ENCODE measurements around the gene MAP6D1. TPM values are rescaled to one million over a fixed set of nuclear protein-coding genes. Genes with fewer than 3 reads are reported as not detected.

Gene MAP6D1
- total RNA-seq, result 0.48 TPM
- long read RNA-seq, result 0 reads

DNA sequence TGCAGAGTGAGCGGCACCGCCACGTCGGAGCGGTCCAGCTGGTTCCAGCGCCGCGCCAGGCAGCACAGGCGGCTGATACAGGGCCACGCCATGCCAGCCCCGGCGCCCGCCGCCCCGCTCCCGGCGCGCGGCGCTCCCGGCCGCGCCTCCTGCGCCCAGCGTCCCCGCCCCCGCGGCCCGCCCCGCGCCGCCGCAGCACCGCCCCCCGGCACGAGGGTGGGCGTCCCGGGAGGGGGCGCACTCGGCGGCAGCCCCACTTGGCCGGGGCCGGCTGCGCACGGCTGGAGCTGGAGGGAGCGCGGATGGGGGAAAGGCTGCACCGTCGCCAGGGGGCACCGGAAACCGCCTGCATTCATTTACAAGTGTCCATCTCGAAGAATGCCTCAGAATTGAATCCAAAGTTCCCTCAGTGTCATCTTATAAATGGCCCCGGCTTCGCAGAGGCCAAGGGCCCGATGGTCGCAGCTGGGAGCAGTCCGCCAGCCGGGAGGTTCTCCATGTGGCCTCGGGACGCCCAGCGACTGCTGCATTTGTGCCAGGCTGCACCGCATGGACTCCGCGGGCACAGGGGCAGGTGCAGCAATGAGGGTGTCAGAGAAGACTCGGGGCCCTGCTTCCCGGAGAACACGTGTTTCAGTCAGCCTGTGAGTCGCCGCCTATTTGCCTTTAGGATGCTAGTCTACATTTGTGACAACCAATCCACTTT is at the start of gene MAP6D1:
Gene MAP6D1 (minus strand): TSS at position 122 of the 706 bp plus-strand sequence. CDS start 30 bp downstream, at position 92.
- no peak for DNase-seq (ENCODE audit: low spot score)

DNA sequence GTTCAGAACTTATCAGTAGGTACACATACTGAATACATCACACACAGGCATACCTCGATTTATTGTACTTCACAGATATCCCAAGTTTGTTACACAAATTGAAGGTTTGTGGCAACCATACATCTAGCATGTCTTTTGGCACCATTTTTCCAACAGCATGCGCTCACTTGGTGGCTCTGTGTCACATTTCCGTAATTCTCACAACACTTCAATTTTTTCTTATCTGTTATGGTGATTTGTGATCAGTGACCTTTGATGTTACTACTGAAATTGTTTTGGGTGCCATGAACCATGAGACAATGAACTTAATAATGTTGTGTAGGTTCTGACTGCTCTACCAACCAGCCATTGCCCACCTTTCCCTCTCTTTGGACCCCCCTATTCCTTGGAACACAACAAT is 48.5 kb upstream of the MAP6D1 start:
- DNase-seq (ENCODE audit: low spot score), result no peak

DNA sequence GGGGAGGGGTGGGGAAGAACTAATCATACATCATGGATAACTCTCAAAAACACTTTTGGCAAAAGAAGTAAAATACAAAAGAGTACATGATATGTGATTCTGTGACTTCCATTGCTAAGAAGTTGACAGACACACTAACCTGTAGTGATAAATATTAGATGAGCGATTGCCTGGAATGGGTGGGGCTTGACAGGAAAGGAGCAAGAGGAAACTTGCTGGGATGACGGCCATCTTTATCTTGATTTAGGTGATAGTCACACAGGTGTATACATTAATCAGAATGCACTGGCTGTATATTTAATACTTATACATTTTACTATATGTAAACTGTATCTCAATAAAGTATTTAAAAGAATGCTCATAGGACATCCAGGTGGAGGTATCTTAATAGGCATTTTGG is 46.2 kb upstream of the MAP6D1 start:
- DNase-seq (ENCODE audit: low spot score), result no peak

DNA sequence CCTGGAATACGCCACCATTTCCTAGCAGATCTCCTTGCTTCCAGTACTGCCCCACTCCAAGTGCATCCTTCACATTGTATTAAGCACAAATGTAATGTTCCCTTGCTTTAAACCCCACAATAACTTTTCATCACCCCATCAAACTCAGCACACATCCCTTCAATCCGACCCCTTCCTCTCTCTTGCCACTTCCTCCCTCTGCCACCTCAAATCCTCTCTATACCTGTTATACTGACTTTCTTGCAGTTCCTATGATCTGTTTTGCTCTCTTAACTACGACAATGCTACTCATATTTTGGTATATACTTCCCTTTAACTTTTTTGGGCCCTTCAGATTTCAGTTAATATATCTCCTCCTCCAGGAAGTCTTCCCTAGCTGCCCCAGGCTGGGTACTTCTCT is 45.2 kb upstream of the MAP6D1 start:
- no peak for DNase-seq (ENCODE audit: low spot score)

DNA sequence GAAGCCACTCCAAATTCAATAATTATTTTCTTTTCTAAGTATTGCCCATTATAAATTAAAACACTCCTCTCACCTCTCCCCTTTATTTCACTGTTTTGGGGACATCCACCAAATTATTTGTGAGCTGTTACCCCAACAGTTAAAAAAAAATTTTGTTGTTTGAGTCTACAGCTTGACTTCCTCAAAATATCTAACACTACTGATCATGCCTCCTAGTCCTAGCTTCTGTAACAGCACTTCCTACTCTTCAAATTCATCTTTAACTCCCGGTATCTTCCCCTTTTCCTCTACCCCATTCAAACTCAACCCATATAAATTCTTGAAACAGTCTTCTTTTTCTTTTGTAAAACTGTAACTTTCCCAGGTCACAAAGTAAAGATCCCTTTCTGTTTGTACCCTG is 43.4 kb upstream of the MAP6D1 start:
- no peak for DNase-seq (ENCODE audit: low spot score)

DNA sequence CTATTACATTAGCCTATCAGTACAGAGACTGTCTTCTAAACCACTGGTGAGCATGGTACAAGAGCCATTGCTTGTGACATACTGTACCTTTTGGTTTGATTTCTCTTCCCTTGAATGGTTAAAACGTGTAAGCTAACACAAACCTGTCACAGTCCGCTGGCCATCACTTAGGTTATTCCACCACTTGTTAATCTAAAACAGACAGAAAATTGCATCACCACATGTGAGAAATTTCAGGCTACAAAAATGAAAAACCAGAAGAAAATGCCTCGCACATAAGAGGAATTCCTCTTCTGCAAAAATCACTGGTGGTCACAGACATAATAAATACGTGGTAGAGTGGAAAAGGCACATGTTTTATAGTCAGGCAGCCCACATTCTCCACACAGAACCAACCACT is 37.2 kb upstream of the MAP6D1 start:
- no peak for DNase-seq (ENCODE audit: low spot score)

DNA sequence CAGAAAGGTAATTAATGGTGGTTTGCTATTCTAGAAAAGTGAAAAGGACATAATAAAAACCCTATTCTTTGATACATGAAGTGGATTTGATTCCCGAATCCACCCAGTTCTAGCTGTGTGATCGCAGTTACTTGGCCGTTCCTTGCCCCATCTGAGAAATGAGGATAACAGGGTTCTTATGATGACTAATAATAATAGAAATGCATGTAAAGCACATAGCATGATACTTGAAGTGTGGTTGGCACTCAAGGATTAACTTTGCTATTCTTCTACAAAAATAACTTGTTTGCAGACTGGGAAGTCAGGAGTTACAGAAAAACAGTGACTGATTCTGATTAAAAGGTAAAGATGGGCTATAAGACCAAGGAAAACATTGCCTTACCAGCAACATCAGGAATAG is 32.5 kb upstream of the MAP6D1 start:
- no peak for DNase-seq (ENCODE audit: low spot score)

DNA sequence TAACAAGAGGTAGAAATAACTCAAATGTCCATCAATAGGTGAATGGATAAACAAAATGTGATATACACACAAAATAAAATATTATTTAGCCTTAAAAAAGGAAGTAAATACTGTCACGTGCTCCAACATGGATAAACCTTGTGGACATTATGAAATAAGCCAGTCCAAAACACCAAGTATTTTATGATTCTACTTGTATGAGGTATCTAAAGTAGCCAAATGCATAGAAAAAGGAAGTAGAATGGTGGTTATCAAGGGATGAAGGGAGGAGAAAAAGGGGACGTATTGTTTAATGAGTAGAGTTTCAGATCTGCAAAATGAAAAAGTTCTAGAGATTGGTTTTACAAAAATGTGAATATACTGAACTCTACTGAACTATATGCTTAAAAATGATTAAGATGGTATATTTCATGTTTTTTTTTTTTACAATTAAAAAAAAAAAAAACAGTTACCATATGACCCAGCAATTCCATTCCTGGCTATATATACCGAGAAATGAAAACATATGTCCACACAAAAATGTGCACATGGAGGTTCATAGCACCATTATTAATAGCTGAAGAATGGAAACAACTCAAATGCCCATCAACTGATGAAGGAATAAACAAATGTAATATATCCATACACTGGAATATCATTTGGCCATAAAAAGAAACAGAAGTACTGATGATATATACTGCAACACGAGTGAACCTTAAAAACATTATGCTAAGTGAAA is 29.1 kb upstream of the MAP6D1 start:
- no peak for DNase-seq (ENCODE audit: low spot score)

DNA sequence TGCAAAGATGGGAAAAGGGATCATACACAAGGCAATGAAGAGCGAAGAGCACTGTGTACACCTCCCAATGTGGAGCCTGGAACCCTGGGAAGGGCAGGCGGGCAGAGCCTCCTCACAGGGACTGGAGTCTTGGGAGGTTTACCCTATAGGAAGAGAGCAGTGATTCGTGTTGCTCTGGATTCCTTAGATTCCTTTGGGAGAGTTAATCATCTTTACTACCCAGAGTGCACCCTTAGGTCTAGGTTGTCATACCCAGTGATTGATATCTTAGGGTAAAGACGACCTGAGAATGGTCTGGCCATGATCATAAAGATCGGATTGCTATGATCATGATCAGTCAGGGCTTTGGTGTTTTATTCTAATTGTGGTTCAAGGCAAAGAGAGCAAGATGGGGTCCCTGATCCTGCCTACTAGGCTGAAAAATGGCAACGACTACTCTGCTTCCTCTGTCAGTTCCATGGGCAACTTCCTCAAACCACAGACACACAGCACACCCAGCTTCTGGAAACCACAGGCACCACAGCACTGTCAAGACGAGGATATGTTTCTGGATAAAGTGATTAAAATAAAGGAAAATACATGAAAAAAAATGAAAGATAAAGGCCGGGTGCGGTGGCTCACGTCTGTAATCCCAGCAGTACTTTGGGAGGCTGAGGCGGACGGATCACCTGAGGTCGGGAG is 20.4 kb upstream of the MAP6D1 start:
- DNase-seq (ENCODE audit: low spot score), result no peak

DNA sequence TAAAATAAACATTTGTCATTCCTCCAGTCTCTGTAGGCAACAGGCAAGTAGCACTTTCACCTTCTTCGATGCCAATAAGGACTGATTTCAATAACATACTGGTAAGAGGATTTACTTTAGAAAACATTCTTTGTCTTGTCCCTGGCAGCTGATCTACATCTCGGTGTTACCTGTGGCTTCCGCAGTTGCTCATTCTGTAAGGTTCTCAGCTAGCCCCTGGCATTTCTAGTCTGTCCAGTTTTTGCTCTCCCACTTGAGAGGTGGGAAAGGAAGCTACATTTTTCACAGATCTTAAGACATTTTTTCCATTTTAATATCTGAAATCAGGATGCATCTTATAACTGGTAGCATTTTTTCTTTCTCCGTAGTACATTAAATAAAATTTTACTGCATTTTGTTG is 19.7 kb upstream of the MAP6D1 start:
- DNase-seq (ENCODE audit: low spot score), result no peak

DNA sequence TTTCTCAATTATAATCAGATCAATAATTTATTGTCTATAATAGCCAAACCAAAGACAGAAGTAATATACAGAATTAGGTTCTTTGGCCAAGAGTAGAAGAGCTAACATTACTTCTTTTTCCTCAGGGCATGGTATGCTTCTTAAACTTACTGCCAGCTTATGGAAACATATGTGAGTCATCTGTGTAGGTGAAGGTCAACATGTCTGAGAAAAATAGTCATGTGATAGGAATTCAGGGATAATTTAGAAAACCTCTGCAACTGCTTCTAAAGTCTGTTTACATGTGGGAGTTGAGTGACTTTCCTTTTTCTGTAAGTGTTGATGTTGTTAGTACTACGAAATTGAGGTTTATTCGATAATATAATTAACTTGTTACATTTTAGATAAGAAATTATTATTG is 19.2 kb upstream of the MAP6D1 start:
- DNase-seq (ENCODE audit: low spot score), result no peak

DNA sequence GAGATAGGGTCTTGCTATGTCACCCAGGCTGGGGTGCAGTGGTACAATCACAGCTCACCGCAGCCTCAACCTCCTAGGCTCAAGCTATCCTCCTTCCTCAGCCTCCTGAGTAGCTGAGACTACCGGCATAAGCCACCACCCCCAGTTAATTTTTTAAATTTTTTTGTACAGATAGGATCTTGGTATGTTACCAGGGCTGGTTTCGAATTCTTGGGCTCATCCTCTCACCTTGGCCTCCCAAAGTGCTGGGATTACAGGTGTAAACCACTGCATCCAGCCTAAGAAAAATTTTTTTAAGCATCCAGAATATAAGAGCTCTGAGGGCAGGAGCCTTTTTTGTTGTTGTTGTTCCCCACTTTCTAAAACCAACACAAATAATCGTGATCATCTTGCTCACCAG is 14.4 kb upstream of the MAP6D1 start:
- no peak for DNase-seq (ENCODE audit: low spot score)

DNA sequence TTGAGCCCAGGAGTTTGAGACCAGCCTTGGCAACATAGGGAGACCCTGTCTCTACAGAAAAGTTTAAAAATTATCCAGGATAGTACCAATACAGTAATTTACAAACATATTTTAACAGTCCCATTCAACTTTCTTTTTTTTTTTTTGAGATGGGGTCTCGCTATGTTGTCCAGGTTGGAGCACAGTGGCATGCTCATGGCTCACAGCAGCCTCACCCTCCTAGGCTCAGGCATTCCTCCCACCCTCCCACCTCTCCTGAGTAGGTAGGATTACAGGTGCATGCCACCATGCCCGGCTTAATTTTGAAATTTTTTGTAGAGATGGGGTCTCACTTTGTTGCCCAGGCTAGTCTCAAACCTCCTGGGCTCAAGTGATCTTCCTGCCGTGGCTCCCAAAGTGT is 12.5 kb upstream of the MAP6D1 start:
- no peak for DNase-seq (ENCODE audit: low spot score)

DNA sequence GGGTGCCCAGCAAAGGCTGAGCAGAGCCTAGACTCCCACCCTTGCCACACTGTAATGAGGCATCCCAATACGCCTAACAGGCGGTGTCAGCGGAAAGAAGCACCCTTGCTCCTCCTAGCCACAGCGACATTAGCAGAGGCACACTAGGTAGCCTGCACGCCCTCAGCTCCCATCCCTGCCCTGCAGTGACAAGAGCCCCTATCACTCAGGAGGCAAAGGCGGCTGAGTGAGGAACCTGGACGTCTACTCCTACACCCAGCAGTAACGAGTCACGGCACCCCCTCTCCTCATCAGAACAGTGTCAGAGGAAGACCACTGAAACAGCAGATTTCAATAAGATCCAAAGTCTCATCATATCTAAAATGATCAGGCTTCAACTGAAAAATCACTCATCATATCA is 12.0 kb upstream of the MAP6D1 start:
- no peak for DNase-seq (ENCODE audit: low spot score)

DNA sequence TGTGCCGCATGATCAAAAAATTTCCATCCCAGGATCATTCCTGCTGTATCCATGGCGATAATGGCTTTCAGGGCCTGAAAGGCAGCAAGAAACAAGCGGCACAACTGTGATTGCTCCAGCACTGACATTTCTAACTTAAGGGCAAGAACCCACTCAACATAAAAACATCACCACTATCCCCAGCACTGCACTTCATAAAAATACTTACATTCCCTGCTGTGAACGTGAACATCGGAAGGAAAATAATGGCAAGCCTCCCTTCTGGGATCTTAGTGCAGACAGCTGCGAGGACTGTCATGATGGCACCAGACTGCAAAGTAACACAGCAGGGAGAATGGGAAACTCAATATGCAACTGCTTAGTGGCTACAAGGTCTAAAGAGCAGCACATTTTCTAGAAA is 8.1 kb upstream of the MAP6D1 start:
- DNase-seq (ENCODE audit: low spot score), result no peak

DNA sequence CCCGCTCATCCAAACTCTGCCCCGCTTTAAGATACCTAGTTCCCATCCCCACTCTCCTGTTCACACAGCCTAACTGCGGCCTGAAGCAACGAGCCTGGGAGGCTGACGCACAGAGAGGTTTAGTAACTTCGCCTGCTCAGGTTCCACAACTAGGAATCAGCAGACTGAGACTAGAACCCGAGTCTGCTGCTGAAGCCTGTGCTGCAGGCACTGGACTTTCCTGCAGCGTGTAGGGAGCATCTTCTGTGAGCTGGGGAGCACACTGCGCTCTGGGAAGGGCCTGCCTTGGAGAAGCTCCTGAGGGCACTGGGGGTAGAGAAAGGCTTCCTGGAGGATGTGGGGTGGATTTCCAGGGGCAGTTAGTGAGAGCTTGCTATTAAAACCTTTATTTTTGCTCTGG is 4.8 kb upstream of the MAP6D1 start:
- no peak for DNase-seq (ENCODE audit: low spot score)

DNA sequence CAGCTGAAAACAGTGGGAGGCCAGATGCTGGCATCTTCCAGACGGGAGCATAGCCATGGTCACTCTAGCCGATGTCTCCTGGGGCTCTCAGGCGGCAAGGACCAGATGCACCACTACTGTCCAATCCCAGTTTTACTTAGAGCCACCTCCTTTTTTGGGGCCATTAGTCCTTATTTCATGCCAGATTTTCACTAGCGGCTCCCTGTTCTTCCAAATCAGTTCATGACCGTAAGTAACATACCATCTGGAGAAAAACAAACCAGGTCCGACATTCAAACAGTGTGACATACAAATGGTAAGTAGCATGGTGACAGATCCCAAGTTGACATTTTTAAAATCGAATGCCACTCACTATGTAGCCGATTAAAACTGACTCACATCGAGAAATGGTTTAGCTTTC is 4.1 kb upstream of the MAP6D1 start:
- DNase-seq (ENCODE audit: low spot score), result no peak

DNA sequence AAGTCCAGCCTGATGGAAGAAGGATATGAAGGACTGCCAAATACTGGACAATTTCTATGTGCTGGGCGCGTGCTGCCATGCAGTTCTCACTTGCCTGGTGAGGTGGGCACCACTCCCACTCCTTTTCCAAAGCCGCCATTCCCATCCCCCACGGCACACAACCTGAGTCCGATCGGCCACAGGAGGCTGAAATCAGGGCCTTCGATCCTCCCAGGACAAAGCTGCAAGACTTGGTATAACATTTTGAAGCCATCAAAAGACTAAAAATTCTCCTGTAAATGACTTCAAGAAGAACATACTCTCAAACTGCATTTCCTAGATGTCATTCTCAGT is 3.1 kb upstream of the MAP6D1 start:
- no peak for DNase-seq (ENCODE audit: low spot score)

DNA sequence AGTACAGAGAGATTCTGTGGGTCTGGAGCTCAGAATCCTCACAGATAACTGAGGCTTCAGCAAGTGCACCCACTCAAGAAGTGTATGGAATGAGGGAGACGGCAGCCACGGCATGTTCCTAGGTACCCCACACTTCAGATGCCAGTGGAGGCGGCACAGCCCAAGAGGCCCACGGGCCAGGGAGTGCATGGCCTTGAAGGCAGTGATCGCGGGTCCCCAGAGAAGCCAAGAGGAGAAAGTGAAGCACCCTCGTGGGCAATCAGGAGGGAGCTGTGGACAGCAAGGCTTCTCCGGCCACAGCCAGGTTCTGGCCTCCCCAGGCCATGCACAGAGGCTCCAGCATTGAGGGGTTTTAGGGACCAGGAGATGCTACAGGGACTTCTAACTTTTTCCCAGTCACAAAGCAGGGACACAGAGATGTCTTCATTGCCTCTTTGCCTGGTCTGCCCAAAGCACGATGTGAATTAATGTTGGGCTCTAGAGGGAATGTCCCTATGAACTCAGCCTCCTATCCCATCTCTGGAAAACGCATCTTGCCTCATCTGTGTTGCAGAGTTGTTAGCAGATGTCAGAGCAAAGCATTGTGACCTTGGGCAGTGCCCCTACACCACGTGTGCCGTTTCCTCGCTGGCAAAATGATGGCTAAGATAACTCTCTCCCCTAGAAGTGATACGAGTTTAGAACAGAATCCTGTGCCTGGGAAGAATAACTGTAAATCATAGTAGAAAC is 2.6 kb upstream of the MAP6D1 start:
- no peak for DNase-seq (ENCODE audit: low spot score)

DNA sequence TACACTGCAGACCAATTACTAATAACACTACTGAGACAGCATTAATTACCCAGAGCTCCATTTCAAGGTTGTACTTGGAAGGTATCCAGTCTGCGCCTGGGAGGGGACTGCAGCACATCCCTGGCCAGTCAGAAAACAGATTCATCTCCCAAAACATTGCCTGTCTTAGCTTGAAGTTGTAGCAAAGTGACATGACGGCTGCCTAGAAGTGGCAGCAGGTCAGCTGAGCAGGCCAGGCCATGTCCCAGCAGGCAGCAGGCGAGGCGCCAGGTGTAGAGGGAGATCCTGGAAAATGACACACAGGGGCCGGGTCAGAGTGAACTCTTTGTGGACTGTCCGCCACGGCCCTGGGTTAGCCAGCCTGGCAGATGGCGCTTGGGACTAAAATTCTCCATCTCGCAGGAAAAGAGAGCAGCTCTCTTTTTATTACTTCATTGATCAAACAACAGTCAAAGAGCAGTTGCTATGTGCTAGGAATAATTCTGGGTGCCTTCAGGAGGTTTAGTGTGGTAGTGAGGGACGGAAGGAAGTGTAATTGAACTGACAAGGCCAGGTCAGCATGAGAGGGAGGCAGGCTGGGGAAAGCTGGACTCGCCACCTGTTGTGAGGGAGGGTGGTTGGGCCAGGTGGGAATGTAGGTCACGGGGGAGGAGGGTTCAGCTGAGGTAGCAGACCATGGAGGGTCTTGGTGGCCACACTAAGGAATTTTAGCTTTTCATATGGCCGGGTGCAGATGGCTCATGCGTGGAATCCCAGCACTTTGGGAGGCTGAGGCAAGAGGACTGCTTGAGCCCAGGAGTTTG is 1.3 kb upstream of the MAP6D1 start:
- no peak for DNase-seq (ENCODE audit: low spot score)

DNA sequence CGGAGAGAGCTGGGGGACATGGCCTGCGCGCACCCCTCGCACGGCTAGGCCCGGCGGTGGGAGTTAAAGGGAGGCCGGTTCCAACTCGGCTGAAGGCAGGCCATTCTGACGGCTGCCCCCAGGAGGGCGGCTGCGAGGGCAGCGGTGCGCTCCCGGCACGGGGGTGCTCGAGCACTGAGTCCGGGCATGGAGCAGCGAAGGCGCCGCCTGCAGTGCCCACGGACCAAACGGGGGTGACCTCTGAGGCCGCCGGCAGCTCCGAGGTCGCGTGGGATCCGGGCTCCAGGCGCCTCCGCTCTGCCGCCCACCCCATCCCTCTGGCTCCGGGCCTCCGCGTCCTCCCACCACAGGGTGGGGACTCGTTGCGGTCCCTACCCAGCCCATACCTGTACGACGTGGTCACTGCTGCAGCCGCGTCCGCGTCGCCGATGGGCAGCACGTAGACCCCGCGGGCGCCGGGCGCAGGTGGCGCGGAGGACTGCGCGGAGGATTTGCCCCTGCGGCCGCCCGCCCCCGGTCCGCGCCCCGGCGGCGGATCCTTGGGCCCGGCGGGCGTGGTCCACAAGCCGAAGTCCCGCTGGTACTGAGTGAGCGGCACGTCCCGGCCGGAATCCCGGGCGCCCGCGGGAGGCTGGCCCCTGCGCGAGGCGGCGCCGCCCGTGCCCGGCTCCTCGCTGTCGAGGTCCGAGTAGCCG is 469 bp downstream of the MAP6D1 start:
- DNase-seq (ENCODE audit: low spot score), result no peak
